Upper lobe of right lung (tissue), 1 donor: ENCODE results near the gene GGA3. TPM values are rescaled to one million over a fixed set of nuclear protein-coding genes. Genes with fewer than 3 reads are reported as not detected.
"Not testable (repeated sequence)": the region's sequence is repeated elsewhere in the genome, so short reads cannot be mapped to it uniquely, and the experiment has no call there.

Experiments used
- ATAC-seq: fragments of 200-7000 bp; cut with Tn5 transposase; one replicate; pipeline ENCODE4 v1.9.1; 2020; ENCODE audit warnings: mild to moderate bottlenecking, moderate library complexity
- DNase-seq: peaks from one replicate; pipeline ENCODE4 v3.0.0-alpha.2; 2020
- H3K27ac ChIP-seq: fragments of 200-600 bp; one replicate; pipeline ENCODE4 v1.8.0; 2022
- H3K27me3 ChIP-seq: fragments of 200-600 bp; one replicate; pipeline ENCODE4 v1.8.0; 2022; ENCODE audit warnings: mild to moderate bottlenecking
- H3K36me3 ChIP-seq: fragments of 200-600 bp; one replicate; pipeline ENCODE4 v1.8.0; 2022
- H3K4me1 ChIP-seq: fragments of 200-600 bp; one replicate; pipeline ENCODE4 v1.8.0; 2022
- H3K4me3 ChIP-seq: fragments of 200-600 bp; one replicate; pipeline ENCODE4 v1.8.0; 2022; ENCODE audit warnings: mild to moderate bottlenecking
- H3K9me3 ChIP-seq: fragments of 200-600 bp; one replicate; pipeline ENCODE4 v1.8.0; 2022
- CTCF ChIP-seq: fragments of 200-600 bp; IDR thresholded peaks from one replicate; pipeline ENCODE4 v1.8.0; 2022; ENCODE audit warnings: antibody characterized with exemption
- intact Hi-C: fragments of 100-400 bp; cut with DNase I; formaldehyde crosslinking; loops from one replicate; pipeline ENCODE4 v1.11.0; 2022
- total RNA-seq: library from RNA; stranded (reverse); fragmentation: NEBNext Ultra II Directional; extraction: Animal tissue kit (Norgen Biotek cat#: 25700); gene quantifications from one replicate; pipeline ENCODE4 v1.2.1, GENCODE V29; 2021
- donor health status: DM: no; HTN: yes; CAD: no; lungs with severe emphysema.

Gene GGA3
- total RNA-seq, 1 donor from 2014 or later, result 52.7 TPM

GRCh38 chr17:75265614-75266315 lies 4.4 kb upstream of the GGA3 start:
- TF ChIP-seq CTCF, result no peak
- no peak for DNase-seq
- no peaks in the 10 kb centered on the region for H3K9me3 ChIP-seq
- intact Hi-C loops, result no loop called here
- H3K4me1 ChIP-seq, result peaks cover 16% of the 10 kb centered on the region
- H3K27ac ChIP-seq, result no peak overlapping the region
- no peak for ATAC-seq
- H3K4me3 ChIP-seq, result no peak overlapping the region
- H3K36me3 ChIP-seq, result peaks cover 44% of the 10 kb centered on the region
- no peaks in the 10 kb centered on the region for H3K27me3 ChIP-seq

GRCh38 chr17:75263055-75263454 lies 1.6 kb upstream of the GGA3 start:
- ATAC-seq, result no peak
- intact Hi-C loops, result no loop called here
- DNase-seq, result no peak
- H3K36me3 ChIP-seq, result peaks cover 44% of the 10 kb centered on the region
- H3K27me3 ChIP-seq, result no peaks in the 10 kb centered on the region
- no peak for TF ChIP-seq CTCF
- peak overlapping the region; percentile 99 for H3K27ac ChIP-seq
- peaks cover 26% of the 10 kb centered on the region for H3K4me1 ChIP-seq
- H3K9me3 ChIP-seq, result no peaks in the 10 kb centered on the region
- H3K4me3 ChIP-seq, result no peak overlapping the region

- DNase-seq, result no peak
- ATAC-seq, result peak; percentile 7
- intact Hi-C loops, result no loop called here
Measured at GRCh38 chr17:75262112-75262606, 753 bp upstream of the GGA3 start.

GRCh38 chr17:75260641-75261335 lies 618 bp downstream of the GGA3 start:
- ATAC-seq (peak; percentile 24), DNase-seq (no peak)
- no peak for TF ChIP-seq CTCF
- H3K36me3 ChIP-seq, result peaks cover 27% of the 10 kb centered on the region
- H3K4me1 ChIP-seq, result peaks cover 31% of the 10 kb centered on the region
- no peaks in the 10 kb centered on the region for H3K9me3 ChIP-seq
- H3K27me3 ChIP-seq, result no peaks in the 10 kb centered on the region
- intact Hi-C loops, result no loop called here
- peak overlapping the region; percentile 99 for H3K27ac ChIP-seq
- peak overlapping the region; percentile 100 for H3K4me3 ChIP-seq

More at GRCh38 chr17:75262112-75262606, 753 bp upstream of the GGA3 start:
- H3K4me1 ChIP-seq, result peaks cover 27% of the 10 kb centered on the region
- no peaks in the 10 kb centered on the region for H3K27me3 ChIP-seq
- TF ChIP-seq CTCF, result no peak
- H3K36me3 ChIP-seq, result peaks cover 41% of the 10 kb centered on the region
- no peaks in the 10 kb centered on the region for H3K9me3 ChIP-seq
- H3K27ac ChIP-seq, result peak overlapping the region; percentile 99
- peak overlapping the region; percentile 100 for H3K4me3 ChIP-seq

- H3K9me3 ChIP-seq, result not testable (repeated sequence)
Measured at GRCh38 chr17:75257228-75257627, 4.2 kb downstream of the GGA3 start.

GRCh38 chr17:75255954-75256698 lies 5.3 kb downstream of the GGA3 start:
- H3K27me3 ChIP-seq, intact Hi-C loops, ATAC-seq, H3K36me3 ChIP-seq, H3K4me3 ChIP-seq, DNase-seq, H3K9me3 ChIP-seq: not testable (repeated sequence)
- H3K4me1 ChIP-seq, result peaks cover 23% of the 10 kb centered on the region
- H3K27ac ChIP-seq, result peak overlapping the region; percentile 25

More at GRCh38 chr17:75257228-75257627, 4.2 kb downstream of the GGA3 start:
- H3K27ac ChIP-seq, ATAC-seq, H3K27me3 ChIP-seq, H3K4me3 ChIP-seq, H3K36me3 ChIP-seq, DNase-seq, intact Hi-C loops: not testable (repeated sequence)
- peaks cover 25% of the 10 kb centered on the region for H3K4me1 ChIP-seq
